GM12801 (cell line): ENCODE results near the gene PCYT1B.

Experiments
- CTCF ChIP-seq: IDR thresholded peaks from one replicate; pipeline ENCODE4 v1.5.1; 2011; ENCODE audit warnings: control low read depth; ENCODE audit not compliant: insufficient read length; ENCODE audit errors: extremely low read depth

PCYT1B gene

GRCh38 chrX:24676403-24677024, 29.4 kb upstream of the PCYT1B start:
- TF ChIP-seq CTCF = no peak

DNA sequence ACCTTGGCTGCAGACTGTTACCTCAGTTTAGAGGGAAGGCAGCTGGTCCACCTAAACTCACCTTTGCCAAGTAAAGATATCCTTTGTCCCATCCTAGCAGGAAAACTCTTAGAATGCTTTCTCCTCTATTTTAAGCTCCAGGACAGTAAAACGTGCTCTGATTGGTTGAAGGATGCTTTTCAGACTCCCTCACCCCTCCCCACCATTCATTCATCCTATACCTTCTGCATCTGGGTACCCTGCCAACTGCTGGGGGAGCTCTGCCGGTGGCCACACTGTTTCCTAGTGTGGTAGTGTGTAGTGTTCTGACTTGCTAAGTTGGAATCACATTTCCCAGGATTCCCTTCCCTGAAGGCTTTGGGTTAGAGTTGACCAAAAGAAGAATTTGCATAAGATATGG, 26.3 kb upstream of the PCYT1B start:
- no peak for TF ChIP-seq CTCF

- TF ChIP-seq CTCF = no peak
These were observed 25.6 kb upstream of the PCYT1B start for GRCh38 chrX:24672701-24673190.

DNA sequence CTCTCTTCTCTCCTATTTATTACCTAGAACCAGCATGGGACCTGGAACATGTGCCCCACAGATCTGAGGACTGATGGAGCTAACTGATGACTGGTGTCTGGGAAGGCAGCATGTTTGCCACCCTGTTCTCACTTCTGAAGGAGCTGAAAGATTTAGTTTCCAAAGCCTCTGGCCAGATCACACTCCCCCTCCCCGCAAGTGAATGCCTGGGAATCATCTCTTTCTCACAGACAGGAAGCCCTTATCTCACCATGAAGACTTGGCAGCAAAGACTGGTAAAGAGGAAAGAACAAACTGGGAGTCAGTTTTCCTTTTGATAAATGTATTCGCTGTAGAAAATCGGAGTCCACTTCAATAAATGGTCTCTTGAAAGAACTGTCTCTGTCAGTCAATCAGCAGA, 21.0 kb upstream of the PCYT1B start:
- no peak for TF ChIP-seq CTCF

GRCh38 chrX:24662352-24662751, 15.2 kb upstream of the PCYT1B start:
- TF ChIP-seq CTCF = no peak

DNA sequence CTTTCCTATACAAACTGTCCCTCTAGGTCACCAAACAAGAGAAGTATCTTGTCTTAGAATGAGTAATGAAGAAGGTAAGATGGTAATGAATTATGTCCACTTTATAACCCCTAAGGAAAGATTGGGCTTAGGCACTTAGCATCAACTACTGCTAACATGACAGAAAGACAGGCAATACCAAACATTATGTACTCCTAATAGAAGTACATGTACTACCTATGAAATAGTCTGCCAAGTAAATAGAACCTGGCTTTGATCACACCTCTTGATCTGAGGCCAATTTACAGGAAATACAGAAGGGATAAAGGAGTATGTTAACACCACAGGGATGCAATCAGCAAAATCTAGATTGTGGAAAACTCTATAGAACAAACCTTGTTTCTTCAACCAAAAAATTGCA, 14.1 kb upstream of the PCYT1B start:
- no peak for TF ChIP-seq CTCF

DNA sequence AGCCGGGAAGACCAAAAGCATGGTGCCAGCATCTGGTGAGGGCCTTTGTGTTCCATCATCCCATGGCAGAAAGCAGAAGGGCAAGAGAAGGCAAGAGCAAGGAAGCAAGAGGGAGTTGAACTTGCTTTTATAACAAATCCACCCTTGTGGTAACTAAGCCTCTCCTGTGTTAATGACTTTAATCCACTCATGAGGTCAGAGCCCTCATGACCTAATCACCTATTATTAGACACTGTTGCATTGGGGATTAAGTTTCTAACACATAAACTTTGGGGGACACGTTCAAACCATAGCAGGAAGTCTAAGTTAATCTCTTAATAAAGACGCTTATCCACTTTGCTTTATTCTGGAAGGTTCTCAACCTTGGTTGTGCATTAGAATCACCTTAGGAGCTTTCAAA, 12.5 kb upstream of the PCYT1B start:
- TF ChIP-seq CTCF = no peak
